GM18507 (cell line): ENCODE data around the gene KCNT1.
"Not testable (repeated sequence)": the region's sequence is repeated elsewhere in the genome, so short reads cannot be mapped to it uniquely, and the experiment has no call there.

Experiments
- DNase-seq: peaks from one replicate; pipeline ENCODE4 v3.0.0; 2011; ENCODE audit warnings: low read depth; ENCODE audit not compliant: insufficient read length; ENCODE audit errors: extremely low spot score
- FAIRE-seq: peaks from 2 replicates; lab custom pipeline; 2011; peaks lifted over from hg19 to GRCh38; lab: Jason Lieb, UNC

KCNT1 gene

DNA sequence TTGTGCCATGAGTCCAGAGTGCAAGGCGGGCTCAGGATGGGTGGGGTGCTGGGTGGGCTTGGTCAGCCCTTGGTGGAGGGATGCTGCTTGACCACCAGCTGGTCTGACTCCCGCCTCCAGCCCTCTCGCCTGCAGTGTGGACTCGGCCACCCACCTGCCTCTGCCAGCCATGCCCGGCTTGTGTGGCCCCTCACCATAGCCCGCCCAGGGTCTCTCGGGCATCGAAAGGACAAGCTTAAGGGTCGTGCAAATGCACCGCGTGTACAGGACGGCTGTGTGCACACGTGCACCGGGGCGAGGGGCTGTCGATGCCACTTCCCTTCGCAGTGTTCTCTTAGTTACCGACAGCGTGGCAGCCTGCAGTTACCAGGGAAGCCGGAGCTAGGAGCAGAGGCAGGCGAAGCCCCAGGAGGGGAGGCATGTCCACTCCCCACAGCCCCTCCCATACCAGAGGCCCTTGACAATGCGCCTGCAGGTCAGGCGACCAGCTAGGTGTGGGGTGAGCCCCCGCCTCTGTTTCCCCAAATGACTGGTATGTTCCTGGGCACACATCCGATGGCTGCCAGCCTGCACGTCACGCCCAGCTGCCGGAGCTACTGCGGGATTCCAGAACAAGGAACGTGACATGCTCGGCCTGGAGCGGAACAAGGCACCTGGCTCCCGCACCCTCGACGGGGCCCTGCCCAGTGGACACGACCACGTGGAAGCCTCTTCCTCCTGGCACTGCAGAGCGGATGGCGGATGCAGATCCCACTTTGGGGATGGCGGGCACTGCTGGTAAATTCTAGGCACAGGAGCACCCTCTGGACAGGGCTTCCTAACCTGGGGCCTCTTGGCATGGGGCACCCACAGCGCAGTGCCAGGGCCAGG lies 31.0 kb upstream of the KCNT1 start:
- no peak for DNase-seq
- no peak for FAIRE-seq

- DNase-seq (no peak), FAIRE-seq (no peak)
Observed at GRCh38 chr9:135671591-135672041, 30.4 kb upstream of the KCNT1 start.

- not testable (repeated sequence) for FAIRE-seq, DNase-seq
Observed at GRCh38 chr9:135672786-135673185, 29.2 kb upstream of the KCNT1 start.

- DNase-seq, result no peak
- no peak for FAIRE-seq
Observed at GRCh38 chr9:135673941-135674340, 28.0 kb upstream of the KCNT1 start.

DNA sequence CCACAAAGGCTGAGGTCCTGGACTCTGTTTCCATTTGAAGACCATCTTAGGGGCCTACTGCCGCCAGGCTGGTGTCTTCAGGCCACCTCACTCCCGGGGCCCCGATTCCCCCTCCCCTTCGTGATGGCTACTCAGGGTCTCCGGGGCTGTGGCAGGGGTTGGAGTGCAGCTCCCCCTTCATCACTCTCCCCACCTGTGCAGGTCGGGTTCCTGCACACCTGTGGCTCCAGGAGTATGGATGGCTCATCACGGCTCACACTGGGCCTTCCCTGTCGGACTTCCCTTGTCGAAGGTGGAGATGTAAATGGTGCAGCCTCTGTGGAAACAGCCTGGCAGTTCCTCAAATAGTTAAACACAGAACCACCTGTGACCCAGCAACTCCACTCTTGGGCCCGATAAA lies 27.0 kb upstream of the KCNT1 start:
- DNase-seq (no peak), FAIRE-seq (no peak)

- FAIRE-seq (no peak), DNase-seq (no peak)
Observed at GRCh38 chr9:135676891-135677290, 25.1 kb upstream of the KCNT1 start.

- FAIRE-seq (no peak), DNase-seq (no peak)
Observed at GRCh38 chr9:135677641-135678168, 24.3 kb upstream of the KCNT1 start.

DNA sequence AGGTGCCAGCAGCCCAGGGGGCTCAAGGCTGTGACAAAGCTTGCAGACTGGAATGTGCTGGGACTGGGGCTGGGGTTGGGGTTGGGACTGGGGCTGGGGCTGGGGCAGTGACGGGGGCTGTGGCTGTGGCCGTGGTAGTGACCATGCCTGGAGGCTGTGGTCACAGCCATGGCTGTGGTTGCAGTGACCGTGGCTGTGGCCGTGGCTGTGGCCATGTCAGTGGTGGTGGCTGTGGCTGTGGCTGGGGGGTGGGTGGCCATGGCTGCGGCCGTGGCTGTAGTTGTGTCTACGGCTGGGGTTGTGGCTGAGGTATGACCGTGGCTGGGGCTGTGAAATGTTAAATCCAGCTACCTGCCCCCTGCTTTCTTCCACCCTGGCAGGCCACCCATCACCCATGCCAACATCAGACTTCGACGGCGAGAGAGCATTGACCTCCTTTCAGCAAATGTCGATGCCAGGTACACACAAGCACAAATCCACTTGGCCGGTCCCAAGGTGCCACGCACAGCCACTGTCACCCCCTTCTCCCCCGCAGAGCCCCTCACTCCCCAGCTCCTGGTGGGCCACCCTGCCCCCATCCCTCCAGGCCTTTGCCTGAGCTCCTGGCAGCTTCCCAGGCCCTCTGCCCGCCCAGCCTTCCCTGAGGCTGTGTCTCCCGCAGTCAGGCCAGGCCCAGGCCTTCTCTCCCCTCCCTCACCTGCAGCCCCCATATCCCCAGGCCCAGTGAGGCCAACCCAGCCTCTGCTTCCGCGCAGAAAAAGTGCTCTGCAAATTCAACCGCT lies 23.6 kb upstream of the KCNT1 start:
- DNase-seq (no peak), FAIRE-seq (no peak)

DNA sequence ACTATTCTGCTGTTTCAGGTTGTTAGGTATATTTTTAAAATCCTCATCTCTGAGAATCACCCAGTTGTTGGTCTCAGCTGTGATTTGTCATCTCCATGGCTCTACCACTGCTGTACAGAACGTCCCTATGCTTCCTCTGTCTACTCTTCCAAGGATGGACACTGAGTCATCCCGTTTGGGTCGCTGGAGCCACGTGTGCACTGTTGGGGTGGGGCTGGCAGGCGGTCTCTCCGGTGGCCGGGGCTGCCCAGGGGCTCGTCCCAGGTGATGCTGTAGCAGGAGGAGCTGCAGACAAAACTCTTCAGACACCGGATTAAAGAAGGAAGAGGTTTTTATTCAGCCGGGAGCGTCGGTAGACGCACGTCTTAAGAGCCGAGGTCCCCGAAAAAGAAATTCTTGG lies 21.9 kb upstream of the KCNT1 start:
- no peak for FAIRE-seq

DNA sequence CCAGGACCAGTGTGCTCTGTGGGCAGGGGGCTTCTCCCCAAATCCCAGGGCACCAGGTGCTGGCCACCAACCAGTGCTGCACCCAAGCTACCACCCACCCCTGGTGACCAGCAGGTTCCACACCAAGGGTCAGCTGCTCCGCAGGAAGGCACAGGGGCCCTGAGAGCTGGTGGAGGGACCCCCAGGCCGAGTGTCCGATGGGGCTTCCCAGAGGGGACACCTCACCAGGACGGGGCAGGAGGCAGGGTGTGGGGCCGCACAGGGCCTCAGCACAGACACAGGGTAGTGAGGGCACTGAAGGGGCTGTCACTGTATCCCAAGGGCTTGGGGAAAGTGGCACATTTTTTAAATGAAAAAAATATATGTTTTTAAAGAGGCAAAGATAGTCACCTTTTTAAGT lies 20.8 kb upstream of the KCNT1 start:
- FAIRE-seq (no peak), DNase-seq (no peak)

More for the DNA sequence above, 21.9 kb upstream of the KCNT1 start:
- DNase-seq, result no peak

DNA sequence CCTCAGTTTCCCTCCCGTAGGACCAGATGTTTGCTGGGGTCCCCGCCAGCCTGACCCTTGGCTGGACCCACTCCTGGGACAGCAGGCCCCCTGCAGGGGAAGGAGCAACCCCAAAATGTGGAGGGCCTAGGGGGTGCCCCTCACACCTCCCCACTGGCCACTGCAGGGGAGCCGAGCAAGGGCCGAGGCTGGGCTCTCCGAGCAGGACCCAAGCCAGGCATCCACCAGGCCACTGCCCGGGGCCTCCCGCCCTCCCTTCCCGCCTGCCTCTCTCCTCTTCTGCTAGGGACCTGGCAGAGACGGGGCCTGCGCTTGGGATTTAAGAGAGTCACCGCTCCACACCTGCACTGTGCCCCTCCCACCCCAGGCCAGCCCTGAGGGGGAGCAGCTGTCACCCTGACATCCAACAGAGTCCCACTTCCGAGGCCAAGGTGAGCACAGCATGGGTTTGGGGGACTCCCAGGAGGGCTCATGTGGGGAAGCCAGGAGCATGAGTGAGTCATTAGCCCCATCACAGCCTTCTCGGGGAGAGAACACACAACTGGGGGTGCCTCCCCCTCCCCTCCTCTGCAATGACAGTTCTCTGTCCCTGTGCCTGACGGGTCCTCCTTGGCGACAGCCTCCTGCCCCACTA lies 18.5 kb upstream of the KCNT1 start:
- no peak for FAIRE-seq
- DNase-seq, result no peak

GRCh38 chr9:135684691-135685090 lies 17.3 kb upstream of the KCNT1 start:
- FAIRE-seq (no peak), DNase-seq (no peak)

DNA sequence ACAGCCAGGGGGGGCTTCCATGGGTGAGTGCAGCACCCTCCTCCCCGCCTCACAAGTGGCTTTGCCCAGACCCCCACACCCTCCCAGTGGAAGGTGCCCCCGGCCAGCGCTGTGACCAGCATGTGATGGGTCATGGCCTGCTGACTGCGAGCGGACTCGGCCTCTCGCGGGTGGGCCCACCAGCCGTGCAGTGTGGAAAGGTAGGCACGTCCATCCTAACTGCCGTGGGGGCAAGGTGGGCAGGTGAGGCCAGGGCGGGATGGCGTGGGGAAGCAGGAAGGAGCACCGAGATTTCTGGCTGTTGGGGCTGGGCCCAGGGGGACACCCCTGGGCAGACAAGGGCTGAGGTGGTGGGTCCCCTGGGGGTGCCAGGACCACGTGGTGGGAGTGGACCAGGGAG lies 14.8 kb upstream of the KCNT1 start:
- DNase-seq (no peak), FAIRE-seq (no peak)

DNA sequence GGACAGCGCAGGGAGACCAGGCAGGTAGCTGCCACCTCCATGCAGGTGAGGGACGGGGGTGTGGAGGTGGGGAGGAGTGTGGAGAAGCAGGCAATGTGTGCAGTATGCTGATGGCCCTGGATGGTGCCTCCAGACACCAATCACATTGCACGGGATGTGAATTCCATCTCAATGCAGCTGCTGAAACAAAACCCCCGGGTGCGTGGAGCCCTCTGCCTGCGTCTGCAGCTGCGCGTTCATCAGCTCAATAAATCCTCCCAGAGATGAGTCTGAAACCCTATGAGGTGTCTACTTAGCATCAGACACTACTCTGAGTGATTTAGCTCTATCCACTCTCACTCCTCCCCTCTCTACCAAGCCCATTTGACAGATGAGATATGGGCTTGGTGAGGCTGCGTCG lies 13.0 kb upstream of the KCNT1 start:
- FAIRE-seq (no peak), DNase-seq (no peak)

- DNase-seq (no peak), FAIRE-seq (no peak)
Observed at GRCh38 chr9:135690836-135691570, 11.0 kb upstream of the KCNT1 start.

GRCh38 chr9:135692410-135692809 lies 9.6 kb upstream of the KCNT1 start:
- FAIRE-seq, result no peak
- no peak for DNase-seq

DNA sequence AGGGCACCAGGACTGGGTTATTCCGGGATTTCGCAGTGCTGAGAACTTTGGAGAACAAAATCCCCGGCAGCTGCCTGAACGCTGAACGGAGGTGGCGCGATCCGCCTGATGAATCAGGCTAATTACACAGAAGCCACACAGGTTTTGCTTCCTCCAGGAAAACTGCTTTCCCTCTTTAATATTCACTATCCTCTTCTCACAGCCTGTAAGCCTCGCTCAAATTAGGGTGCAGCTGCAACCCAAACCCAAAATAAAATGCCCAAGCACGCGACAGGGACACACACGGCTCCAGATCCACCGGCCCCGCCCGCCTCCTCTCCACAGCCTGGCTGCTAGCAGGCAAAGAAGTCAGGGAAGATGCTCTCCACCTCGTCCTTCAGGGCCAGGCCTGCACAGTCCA lies 8.7 kb upstream of the KCNT1 start:
- no peak for DNase-seq
- no peak for FAIRE-seq

DNA sequence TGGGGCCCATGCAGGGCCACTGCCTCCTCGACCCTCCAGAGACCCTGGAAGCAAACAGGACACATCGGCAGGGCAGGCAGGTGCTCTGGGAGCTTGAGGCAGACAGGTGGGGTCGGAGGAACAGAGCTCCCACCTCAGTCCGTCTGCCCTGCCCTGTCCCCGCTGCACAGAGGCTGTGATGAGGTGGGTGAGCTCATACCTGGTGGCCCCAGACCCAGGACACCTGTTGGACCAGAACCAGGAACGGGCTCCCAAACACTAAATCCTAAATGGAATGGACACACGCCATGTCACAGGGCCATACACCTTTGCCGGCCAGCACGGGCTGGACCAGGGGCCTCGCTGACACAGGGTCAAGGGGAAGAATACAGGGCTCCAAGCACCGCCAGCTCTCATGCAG lies 8.2 kb upstream of the KCNT1 start:
- FAIRE-seq, result no peak
- no peak for DNase-seq

- DNase-seq (no peak), FAIRE-seq (no peak)
Observed at GRCh38 chr9:135694414-135694813, 7.6 kb upstream of the KCNT1 start.
